Activated T-cell treated with anti-CD3 and anti-CD28 coated beads for 4 hours (primary cell): Measurements from ENCODE around the gene PTPRC.
A peak's percentile ranks its signal among the peaks of the same experiment; 100 is the strongest.

Experiments used
- DNase-seq: peaks from one replicate; pipeline ENCODE4 v3.0.0-alpha.2; 2020

PTPRC gene

DNA sequence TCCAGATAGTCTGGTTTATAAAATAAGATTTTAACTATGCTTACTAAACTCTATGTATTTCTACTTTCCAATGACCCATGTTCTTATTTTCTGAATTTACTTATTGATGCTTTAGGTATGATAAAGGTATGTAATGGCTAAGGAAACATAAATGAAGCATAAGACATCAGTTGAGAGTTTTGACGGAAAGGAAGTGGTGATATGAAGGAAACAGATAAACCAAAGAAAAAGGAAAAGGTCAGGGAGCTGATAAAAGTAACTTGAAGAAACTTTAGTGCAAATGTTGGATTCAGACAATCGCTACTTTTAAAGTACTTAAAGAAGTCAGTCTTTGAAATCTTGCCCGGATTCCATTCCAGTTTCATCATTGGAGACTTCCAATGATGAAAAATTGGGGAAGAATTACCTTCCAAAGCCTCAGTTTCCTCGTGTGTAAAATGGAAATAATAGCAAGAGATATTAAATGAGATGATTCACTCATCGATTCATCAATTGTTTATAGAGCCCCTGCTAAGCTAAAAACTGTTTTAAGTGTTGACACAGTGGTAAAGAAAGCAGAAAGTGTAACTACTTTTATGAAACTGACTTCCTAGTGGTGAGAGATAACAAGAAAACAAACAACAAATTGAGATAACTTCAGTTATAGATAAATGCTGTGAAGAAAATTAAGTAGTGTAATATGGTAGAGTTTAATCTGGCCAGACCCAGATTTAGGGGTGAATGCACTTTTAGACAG, 10.6 kb downstream of the PTPRC start:
- DNase-seq, result no peak

DNA sequence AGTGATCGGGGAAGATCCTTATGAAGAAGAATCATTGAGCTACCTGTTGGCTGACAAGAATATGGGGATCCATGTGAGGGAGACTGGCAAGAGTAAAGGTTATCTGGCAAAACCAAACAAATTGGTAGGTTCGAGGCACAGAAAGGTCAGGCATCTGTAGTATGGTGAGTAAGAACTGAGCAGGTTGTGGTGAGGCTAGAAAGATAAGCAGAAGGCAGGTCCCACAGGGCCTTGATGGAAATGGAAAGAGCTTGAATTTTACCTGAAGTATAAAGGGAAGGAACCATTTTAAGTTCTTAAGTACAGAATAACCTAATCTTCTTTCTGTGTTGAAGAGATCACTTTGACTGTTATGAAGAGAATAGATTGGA, 11.1 kb downstream of the PTPRC start:
- DNase-seq, result no peak

DNA sequence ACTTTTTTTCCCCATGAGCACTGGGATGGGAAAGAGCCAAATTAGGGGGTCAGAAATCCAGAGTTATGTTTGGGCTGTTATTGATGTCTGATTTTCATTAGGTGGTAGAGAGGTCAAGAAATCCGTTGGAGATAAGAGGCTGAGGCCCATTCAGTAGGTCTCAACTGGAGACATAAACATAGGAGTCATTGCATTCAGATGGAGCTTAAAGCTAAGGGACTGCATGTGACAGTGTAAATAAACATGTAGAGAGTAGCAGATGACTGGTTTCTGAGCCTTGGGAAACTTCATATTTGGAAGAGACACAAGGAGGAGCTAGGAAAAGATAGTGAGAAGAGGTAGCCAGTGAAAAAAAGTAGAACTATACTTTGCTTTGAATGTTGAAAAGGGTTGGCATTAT, 11.7 kb downstream of the PTPRC start:
- no peak for DNase-seq

DNA sequence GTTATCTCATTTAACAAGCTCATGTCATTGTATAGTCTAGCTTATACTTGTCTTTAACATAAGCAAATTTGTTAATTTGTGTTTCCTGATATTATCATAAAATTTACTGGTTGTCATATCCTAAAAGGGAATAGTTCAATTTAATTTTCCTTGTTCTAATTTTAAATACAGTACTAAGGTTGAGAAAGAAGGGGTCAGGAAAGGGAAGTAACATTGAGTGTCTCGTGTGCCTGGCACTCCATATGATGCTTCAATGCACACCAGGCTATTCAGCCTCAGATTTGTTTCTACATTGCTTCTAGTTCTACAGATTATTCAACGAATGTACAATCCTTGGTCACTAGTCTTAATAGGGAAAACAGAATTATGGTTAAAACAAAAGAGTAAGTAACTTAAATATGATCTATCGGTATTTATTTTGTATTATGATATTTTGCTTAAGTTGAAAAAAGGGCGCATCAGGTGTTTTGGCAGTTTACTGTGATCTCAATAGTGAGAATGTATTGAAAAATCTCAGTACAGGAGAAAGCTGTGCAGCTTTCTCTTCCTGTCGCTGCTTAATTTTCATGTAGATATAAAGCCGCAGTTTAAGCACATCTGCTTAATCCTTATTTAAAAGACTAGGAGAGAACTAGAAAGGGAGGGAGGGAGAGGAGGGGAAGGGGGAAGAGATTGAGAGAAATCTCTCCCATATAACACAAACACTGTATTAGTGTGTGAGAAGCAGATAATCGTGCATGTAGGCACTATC, 13.0 kb downstream of the PTPRC start:
- no peak for DNase-seq

DNA sequence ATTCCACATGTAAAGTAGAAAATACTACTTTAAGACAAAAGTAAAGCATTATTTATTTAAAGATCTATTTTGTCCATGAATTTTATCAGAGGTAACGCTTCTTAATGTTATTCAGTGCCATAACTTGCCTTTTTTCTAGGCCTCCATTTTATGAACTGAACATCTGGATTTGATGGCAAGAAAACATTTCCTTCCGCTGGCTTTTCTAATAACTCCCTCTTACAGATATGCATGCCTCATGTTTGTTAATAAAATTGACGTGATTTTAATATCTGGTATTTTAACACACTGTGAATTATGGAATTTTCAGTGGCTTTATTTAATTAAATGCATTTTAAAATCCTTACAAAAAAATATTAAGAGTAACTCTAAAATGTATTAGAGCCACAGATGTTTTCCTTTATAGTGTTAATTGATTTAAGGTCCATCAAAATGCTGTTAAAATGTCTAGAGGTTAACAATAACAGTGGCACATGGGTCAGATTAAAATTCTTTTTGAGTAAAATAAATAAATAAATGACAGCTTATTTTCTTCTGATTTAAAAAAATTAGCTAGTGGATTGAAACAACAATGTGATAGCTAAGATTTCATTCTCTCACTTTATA, 15.1 kb downstream of the PTPRC start:
- DNase-seq, result no peak

DNA sequence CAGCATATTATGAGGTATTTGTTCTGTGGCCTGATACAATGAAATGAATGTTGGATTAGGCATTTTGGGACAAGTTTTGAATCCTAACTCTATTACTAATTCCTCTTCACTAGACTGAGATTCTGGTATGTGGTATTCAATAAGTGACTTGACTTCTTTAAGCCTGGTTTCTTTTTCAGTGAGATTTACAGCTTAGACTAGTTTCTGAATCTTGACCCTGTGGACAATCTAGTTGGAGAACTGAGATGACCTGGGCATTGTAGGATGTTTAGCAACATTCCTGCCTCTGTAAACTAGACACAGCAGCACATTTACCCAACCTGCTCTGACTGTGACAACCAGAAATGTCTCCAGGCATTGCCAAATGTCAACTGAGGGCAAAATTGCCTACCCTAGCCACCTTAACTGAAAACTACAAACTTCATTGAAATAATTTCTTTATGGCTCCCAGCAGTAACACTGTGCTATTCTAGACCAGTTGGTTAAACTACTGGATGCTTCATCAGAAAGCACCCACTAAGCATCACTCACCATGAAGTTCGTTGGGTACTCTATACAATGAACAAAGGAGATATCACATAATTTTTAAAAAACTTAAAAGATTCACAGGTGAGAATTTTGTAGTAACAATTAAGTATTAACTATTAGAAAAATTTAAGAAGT, 16.8 kb downstream of the PTPRC start:
- no peak for DNase-seq

DNA sequence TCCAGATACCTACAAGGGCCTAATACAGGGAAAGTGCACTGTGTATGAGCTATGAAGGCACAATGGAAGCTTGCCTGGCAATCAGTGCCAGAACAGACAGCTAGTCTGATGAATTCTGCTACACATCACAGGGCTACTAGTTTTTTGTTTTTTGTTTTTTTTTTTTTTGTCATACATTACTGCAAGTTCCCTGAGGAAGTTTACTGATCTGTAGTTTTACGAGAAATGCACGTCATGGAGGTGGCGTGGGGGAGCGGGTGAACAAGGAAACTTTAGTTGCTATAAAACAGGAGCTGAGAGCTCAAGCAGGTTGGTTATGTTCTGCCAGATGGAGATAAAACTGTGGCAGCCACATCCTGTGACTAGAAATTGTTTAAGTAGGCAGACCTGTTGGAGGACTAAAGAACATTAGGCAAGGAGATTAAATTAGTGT, 17.7 kb downstream of the PTPRC start:
- peak; percentile 74 for DNase-seq

DNA sequence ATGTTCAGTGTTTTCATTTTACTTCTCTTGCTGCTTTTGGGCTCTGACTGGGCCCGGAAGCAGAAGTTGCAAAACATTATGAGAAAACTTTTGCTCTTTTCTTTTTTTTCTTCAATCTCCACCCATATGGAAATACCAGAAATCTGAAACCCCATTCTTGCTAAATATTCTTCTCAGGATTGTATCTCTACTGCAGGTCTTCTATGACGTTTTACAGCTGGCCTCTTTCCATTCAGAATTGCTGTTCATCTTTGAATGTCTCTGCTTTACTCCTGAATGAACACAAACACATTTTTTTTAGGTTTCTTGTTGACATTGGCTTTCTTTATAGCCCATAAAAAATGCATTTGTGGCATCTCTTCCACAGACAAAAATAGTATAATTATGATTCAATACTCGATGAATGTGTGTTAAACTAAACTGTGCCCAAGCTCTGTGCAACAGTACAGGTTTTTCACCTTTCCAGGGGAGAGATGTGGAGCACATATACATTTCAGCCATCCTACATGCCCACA, 18.8 kb downstream of the PTPRC start:
- DNase-seq, result no peak

DNA sequence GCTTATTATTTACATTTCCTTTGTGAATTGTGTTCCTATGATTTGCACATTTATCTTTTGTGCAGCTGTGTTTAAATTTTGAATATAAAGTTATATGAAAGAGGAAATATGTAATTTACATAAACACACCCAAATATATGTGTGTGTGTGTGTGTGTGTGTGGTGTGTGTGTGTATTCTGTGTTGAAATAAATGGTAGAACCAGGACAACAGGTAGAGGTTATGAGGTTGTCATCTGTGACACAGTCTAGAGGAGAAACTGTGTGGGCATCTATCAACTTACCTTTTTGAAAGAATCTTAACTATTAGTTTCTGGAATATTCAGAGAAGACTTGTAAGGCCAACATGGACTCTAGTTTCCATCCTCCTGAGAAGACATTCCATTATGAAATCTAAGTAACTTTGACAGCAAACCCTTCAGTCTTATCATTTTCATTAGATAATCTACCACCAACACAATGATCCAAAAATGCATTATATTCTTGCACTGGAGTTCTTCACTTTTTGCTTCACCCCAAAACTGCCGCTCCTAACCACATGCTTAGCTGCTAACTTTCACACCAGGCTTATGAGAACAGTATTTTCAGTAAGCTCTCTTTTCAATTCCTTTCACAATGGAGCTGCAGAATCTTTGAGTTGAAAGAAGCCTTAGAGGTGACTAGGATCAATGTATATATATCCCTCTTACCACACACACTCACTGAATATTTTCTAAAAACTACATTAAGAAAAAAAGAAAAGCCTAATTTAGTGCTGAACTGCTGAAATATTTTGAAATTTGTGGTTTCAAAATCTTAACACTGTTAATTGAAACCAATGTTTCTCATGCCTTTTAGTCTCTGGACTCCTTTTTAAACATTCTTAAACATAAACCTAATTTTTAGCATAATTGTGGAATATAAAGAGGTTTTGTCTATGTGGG, 21.8 kb downstream of the PTPRC start:
- DNase-seq, result no peak

DNA sequence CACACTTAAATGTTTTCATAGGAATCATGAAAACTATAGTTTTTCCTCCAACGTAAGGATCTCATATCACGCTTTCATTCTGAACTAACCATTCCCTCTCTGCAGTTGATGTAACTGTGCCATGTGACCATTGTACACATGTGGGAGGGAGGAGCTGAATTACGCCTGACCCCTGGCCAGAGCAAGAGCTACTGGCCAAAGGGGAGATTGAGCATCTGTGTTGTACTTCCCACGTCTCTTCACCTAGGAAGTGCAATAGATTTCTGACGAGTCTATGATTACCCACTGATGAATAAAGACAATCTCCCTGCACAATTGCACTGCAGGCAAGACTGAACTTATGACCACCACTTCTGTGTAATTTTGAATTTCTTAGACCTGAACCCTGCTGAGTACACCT, 24.0 kb downstream of the PTPRC start:
- DNase-seq, result no peak

DNA sequence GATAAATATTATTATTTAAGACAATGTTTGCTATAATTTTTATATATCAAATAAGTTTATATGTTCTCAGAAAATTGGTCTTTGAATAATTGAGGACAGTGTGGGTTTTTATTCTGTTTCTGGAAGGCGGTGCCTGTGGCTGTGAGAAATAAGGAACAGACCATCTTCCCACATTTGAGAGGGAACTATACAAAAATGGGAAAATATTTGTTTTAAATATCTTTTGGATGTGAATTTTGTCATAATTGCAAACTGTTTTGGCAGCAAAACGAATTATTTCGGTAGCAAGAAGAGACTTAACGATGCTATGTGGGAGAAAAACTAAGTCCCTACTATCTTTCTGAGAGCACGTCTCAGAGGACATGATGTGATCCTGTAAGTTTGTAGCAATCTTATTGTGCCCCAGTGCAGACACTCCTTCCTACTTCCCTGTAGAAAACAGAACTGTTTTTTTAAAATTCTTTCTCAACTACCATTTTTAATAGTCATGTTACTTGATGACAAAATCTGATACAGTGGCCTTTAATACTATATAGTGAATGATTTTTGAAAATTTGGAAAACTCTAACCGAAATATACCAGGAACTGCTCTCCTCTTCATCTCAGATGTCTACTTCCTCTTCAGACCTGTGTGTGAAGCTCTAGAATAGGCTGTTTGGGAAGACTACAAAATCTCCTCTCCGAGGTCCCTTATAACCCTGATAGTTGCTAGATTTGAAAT, 25.4 kb downstream of the PTPRC start:
- DNase-seq, result no peak

DNA sequence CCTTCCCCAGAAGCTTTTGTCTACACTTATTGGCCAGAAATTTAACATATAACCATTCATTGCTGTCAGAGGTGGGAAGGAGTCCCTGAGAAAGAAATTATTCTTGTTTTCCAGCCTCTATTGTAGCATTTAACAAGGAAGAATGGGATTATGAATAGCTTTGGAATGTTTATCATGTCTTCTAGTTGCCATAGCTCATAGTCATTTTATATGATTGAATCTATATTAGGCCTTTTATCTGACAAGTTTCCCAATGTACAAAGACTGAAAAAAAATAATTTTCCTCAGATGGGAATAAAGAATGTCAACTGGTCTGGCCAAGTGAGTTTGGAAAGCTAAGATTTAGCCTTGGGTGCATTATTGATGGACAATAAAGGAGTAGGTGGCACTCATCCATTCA, 28.3 kb downstream of the PTPRC start:
- DNase-seq, result no peak

DNA sequence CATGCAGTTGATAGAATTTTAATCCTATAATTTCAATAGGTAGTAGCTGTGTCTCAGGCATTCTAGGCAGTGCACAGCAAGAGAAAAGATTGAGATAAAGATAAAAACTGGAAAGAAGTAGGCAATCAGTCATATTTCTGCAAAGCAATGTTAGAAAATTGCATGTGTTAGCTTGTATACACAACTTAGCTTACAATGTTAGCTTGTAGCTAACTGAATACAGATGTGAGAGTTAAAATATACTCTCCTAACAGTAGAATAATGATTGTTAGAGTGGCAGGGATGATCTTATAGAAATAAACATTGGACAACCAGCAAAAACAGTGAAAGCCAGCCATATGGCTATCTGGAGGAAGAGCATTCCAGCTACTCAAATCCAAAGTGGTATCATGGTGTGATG, 29.0 kb downstream of the PTPRC start:
- no peak for DNase-seq

DNA sequence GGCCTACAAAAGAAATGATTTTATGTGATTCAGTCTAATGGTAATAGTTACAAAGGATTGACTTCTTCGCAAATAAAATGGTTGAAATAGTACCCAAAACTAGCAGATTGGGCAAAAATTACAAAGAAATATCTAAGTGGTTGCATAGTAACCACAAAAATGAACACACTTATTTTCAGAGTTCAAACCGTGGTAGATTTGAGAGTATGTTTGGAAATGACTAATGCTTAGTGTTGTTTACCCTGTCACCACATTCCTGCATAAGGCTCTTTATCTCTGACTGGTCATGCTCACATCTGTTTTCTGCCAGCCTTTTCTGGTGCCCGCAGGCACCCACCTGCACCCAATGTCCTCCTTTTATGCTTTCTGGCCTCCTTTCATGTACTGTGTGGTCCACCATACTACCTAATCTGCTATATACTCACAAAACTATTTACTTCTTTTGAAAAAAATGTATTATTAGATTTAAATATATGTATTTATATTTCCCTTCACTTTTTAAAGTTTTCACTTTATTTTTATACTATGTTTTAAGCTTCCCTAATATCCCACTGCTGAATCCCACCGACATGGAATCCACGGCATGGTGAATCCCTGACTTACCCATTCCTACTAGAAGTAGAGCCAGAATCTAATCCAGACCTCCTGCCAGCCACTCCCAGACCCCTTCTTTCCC, 30.3 kb downstream of the PTPRC start:
- no peak for DNase-seq

DNA sequence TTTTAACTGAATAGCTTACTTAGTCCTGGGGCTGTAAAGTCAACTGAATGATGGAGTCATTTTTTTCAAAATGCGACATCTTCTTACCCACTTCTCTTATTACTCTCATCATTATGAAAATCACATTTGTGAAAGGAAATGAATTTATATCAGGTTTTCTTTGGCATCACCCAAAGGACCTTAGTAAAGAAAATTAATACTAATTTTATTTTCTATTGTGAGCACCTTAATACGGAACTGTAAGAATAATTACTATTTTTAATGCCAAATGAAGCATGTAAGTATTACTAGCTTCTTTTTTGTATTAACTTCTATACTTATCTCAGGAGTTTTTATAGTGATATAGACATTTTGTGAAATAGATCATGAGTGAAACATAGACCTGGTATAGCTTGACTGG, 30.9 kb downstream of the PTPRC start:
- no peak for DNase-seq

DNA sequence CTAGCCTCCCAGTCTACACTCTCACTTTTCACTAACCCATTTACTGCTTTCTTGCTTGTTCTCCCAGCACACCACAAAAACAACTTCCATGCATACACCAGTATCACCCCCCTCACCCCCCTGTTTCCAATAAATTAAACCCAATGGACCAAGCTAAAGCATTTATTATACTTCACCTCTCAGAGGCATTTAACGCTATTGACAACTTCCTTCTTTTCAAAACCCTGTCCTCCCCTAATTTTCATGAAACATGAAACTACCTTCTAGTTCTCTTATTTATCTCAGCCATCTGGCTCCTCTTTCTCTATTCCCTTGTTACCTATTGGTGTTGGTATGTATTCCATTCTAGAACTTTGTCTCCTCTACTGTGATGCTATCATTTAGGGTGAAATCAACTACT, 32.3 kb downstream of the PTPRC start:
- DNase-seq, result no peak

DNA sequence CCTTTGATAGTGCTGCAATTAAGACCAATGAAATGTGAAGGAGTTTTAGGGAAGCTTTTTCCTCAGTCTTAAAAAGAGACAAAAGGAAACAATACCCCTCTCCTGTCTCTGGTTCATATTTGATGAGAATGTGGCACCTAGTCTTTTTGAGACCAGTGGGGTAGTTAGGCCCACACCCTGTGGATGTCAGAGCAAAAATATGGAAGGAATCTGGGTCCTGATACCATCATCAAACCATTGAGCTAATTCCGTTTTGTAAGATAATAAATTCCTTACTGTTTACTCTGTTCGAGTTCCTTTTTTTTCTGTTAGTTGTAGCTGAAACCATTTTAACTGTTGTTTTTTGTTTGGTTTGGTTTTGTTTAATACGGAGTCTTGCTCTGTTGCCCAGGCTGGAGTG, 33.3 kb downstream of the PTPRC start:
- DNase-seq, result no peak

DNA sequence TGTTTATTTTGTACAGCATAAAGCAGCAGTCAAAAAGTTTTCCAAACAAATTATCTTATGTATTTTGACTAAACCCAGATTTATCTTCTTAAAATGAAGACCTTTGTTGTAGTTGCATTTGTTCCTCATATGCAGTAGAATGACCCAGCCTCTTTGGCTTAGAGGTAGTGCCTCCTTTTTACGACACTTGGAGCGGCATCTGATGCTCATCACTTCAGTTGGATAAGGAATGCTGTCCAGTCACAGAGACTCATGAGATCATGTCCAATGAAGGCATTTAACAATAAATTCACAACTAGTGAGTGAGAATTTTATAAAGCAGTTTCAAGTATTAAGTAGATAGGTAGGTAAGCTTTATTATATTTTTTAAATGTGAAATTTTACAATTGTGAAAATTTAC, 35.2 kb downstream of the PTPRC start:
- no peak for DNase-seq

DNA sequence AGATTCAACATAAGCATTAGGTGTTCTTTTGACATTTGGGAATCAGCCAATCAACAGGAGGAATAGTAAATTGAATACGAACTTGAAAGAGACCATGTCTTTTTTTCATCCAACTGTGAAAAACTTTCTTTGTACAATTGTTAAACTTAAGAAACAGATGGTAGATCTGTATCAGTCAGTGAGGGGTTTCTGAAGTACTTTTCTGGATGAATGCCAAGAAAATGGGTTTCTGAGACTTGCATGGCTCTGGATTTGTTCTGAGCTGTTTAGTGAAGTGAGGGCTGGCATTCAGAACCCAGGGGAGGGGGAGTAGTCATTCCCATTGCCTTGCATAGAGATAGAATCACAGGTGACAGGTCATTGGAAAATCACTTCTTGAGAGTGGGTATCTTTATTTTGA, 37.4 kb downstream of the PTPRC start:
- no peak for DNase-seq

DNA sequence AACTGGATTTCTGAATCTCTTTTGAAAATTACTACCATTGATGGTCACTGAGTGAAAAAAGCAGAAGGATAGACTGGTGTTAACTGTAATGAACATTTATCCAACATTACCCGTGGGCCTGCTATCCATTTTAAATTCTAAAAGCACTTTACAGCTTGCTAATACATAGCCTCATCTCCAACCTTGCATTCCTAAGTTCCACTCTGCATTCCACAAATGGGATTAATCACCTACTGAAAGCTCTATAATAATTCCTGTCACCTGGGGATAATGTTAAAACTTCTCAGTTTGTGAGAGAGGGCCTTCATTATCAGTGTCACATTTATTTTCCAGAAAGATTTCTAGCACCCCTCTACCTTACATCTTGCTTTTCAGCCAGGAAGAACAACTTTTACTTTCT, 38.2 kb downstream of the PTPRC start:
- DNase-seq, result no peak

DNA sequence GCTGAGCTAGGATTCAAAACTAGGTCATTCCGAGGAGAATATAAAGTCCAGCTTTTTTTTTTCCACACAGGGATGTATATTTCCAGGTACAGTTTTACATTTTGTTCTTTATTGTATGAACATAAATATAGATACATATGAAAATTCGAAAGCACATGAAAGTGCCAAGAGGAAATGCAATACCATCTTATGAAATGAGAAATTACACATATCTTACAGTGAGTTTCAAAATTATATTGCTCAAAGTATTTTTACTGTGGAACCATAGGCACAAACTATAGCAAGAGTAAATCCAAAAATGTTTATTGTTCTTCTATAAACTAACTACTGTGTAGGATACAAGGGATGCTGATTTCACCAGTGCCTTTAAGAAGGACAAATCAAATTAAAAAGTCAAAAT, 39.0 kb downstream of the PTPRC start:
- DNase-seq, result no peak
